Lower leg skin (tissue), 4 donors: ENCODE data around the gene RGS7. TPM values are rescaled to one million over a fixed set of nuclear protein-coding genes. Genes with fewer than 3 reads are reported as not detected.

ENCODE experiments used
- DNase-seq, 2 donors: peaks; one replicate each; pipeline ENCODE4 v3.0.0-alpha.2; 2019; ENCODE audit warnings: low spot score in 2 of 2
- H3K4me3 ChIP-seq: fragments of 200-600 bp; sonication (generic); 2 replicates; pipeline ENCODE4 v1.5.1; 2017; ENCODE audit warnings: mild to moderate bottlenecking, low read depth; ENCODE audit not compliant: poor library complexity, severe bottlenecking
- CTCF ChIP-seq, 3 donors: fragments of 450-650 bp; IDR thresholded peaks; one replicate each; pipeline ENCODE4 v1.5.1; 2016; ENCODE audit warnings: antibody characterized with exemption in 3 of 3, mild to moderate bottlenecking in 3 of 3, moderate library complexity in 2 of 3
- POLR2A ChIP-seq, 2 donors: fragments of 450-650 bp; IDR thresholded peaks; one replicate each; pipeline ENCODE4 v1.6.1; 2016 to 2017; ENCODE audit warnings: antibody characterized with exemption in 2 of 2, mild to moderate bottlenecking in 1 of 2, moderate library complexity in 1 of 2
- WGBS, 2 donors: methylation state at CpG; one replicate each; pipeline ENCODE4 v1.1.5; 2018; 5-methylcytosine and 5-hydroxymethylcytosine counted together
- intact Hi-C: fragments of 100-400 bp; cut with DNase I; formaldehyde crosslinking; loops from one replicate; pipeline ENCODE4 v1.15.0; 2023; ENCODE audit warnings: low total_unique reads
- total RNA-seq, 4 donors: library from RNA; depleted of rRNA; stranded (reverse); fragments of >200 nt; gene quantifications; one replicate each; pipeline ENCODE4 v1.1.0, GENCODE V29; 2016

RGS7 gene
- total RNA-seq, 4 donors from 2014 or later: not detected

- H3K4me3 ChIP-seq: no peak overlapping the region
- intact Hi-C loops: no loop called here
- WGBS, 2 donors: 78 to 83% methylated on average over 2 of the region's 2 CpGs
- TF ChIP-seq CTCF (IDR thresholded peaks at IDR 0.05): no peak
- no peak for TF ChIP-seq POLR2A (IDR thresholded peaks at IDR 0.05)
- no peak for DNase-seq
These were observed 288.6 kb downstream of the RGS7 start for GRCh38 chr1:241068359-241068758.

- intact Hi-C loops: no loop called here
- 65 to 73% methylated on average over 5 of the region's 5 CpGs for WGBS, 2 donors
- DNase-seq: no peak
These were observed 293.7 kb downstream of the RGS7 start for GRCh38 chr1:241063276-241063675.

GRCh38 chr1:241061062-241061461 is 295.9 kb downstream of the RGS7 start:
- 92 to 94% methylated on average over 3 of the region's 3 CpGs for WGBS, 2 donors
- no peak overlapping the region for H3K4me3 ChIP-seq
- intact Hi-C loops: no loop called here
- TF ChIP-seq CTCF (IDR thresholded peaks at IDR 0.05) (no peak), POLR2A (IDR thresholded peaks at IDR 0.05) (no peak)
- DNase-seq: no peak

More at GRCh38 chr1:241063276-241063675, 293.7 kb downstream of the RGS7 start:
- TF ChIP-seq POLR2A (IDR thresholded peaks at IDR 0.05): no peak
- TF ChIP-seq CTCF (IDR thresholded peaks at IDR 0.05): no peak
- H3K4me3 ChIP-seq: no peak overlapping the region

GRCh38 chr1:241048622-241049021 is 308.4 kb downstream of the RGS7 start:
- no peak overlapping the region for H3K4me3 ChIP-seq
- TF ChIP-seq CTCF (IDR thresholded peaks at IDR 0.05) (no peak), POLR2A (IDR thresholded peaks at IDR 0.05) (no peak)
- DNase-seq: no peak
- WGBS, 2 donors: 70 to 73% methylated on average over 4 of the region's 4 CpGs
- intact Hi-C loops: no loop called here

- DNase-seq: no peak
- WGBS, 2 donors: 85 to 94% methylated on average over 2 of the region's 2 CpGs
- intact Hi-C loops: no loop called here
- no peak for TF ChIP-seq CTCF (IDR thresholded peaks at IDR 0.05)
- no peak for TF ChIP-seq POLR2A (IDR thresholded peaks at IDR 0.05)
- H3K4me3 ChIP-seq: no peak overlapping the region
These were observed 311.3 kb downstream of the RGS7 start for GRCh38 chr1:241045659-241046058.

- intact Hi-C loops: no loop called here
- DNase-seq: no peak
- 68 to 79% methylated on average over 9 of the region's 9 CpGs for WGBS, 2 donors
- TF ChIP-seq CTCF (IDR thresholded peaks at IDR 0.05) (no peak), POLR2A (IDR thresholded peaks at IDR 0.05) (no peak)
- no peak overlapping the region for H3K4me3 ChIP-seq
These were observed 322.6 kb downstream of the RGS7 start for GRCh38 chr1:241034203-241034936.
